ENCODE data around the gene AGBL4.

AGBL4 gene

DNA sequence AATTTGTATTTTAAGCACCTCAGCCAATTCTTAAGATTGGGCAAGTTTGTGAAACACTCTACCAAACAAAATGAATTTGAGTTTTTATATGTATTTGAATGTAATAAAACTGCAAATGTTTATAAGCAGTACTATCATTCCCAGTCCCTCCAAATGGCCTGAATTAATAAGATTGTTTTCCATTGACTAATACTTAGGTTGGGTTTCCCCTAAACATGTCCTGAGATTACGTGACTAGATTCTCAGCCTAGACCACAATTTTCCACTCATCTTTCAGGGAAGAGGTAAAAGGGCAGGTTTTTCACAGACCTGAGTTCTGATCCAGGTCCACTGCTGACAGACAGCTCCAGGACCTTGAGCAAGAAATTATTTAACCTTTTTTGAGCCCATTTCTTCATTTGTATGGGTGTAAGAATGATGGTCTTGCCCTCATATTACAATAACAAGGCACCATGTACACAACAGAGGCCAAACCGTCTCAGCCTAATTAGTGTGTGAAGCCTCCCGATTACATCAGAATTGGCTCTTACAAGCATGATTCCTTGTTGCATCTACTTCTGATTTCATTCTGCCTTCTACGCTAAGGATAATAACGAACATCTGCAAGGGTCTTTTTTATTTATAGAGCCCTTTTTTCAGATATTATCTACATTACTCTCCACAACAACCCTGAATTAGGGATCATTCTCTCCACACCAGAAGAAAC, 1298.3 kb downstream of the AGBL4 start:
- no peak for DNase-seq (ENCODE audit: low read depth)

DNA sequence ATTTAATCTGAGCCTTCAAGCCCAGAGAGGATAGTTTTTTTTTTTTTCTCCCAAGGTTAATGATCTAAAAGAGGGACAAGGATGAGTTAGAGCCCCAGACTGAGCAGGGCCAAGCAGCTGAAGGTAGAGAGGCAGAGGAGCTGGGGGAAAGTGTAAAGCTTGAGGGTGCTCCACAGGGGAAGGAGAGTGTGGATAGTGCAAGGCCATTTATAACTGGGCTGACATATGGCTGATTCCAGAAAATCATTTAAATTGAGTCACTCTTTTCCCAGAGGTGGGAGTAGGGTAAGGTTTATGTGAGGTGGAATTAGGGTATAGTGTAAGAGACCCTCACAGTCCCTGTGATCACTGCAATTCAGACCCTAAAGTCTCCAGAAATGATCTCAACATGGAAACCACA, 1302.8 kb downstream of the AGBL4 start:
- DNase-seq (ENCODE audit: low read depth) = no peak

DNA sequence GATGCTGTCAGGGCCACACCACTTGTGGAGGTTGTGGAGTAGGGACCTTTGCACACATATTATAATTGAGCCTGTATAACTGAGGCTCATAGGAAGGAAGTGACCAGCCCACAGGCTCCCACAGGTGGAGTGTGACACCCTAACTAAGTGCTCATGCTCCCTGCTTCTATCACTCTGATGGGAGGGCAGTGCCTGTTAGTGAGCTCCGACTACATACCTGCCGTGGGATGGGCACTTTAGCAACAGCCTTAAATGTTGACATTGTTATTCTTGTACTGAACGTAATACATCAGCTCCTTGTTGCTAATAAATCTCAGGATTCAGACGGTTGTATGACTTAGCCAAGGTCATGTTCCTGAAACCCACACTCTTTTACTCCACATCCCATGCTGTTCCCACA, 1305.0 kb downstream of the AGBL4 start:
- DNase-seq (ENCODE audit: low read depth) = no peak

DNA sequence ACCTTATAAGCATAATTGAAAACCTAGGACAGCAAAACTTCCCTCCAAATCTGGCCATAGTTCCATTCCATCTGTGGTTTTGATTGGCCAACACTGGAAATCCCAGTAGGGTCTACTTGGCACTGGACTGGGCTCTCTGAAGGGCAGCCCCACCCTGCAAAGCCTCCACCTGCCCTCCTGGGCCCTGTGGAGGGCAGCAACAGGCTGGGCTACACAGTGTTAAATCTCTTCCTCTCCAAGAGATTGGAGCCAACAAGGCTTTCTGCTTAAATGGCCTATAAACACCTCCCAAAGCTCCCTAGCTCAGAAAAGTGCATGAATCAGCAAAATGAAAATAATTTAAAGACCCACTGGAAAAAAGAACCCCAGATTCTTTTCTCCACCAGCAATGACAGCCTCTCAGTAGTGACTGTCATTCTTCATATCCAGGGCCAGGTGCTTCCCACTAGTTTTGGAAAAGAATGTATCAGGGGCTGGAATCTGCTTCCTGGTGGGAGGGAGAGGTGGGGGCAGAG, 1305.6 kb downstream of the AGBL4 start:
- DNase-seq (ENCODE audit: low read depth) = no peak

DNA sequence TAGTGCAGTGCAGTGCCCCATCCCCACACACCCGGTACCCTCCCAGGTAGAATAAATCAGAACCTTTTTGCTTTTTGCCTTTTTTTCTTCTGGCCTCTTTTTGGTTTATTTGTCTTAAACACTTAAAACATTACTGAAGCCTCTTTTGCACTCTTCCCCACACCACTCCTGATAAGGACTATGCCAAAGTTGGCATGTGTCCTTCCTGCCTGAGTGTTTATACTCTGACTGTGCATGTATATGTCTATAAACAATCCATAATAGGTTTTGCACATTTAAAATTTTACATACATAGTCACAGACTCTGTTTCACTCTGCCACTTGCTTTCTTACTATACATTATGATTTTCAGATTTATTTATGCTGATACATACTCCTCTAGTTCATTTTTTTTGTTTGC, 1306.7 kb downstream of the AGBL4 start:
- no peak for DNase-seq (ENCODE audit: low read depth)

DNA sequence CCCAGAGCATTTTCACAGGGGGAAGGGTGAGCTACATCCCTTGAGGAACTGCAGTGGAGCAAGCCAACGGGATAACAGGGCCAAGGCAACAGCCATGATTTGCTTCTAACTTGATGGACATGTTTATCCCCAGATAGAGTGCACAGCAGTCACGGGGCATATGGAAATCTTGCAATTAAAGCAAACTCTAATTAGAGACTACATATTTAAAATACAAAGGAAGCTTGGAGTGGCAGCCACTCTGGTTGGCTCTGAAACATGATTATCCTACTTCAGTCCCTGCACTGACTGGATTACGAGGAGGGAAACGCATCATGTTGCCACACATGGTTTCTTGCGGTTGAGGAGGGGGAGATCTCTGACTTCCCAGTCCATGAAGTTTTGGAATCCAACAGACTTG, 1307.8 kb downstream of the AGBL4 start:
- DNase-seq (ENCODE audit: low read depth) = no peak

DNA sequence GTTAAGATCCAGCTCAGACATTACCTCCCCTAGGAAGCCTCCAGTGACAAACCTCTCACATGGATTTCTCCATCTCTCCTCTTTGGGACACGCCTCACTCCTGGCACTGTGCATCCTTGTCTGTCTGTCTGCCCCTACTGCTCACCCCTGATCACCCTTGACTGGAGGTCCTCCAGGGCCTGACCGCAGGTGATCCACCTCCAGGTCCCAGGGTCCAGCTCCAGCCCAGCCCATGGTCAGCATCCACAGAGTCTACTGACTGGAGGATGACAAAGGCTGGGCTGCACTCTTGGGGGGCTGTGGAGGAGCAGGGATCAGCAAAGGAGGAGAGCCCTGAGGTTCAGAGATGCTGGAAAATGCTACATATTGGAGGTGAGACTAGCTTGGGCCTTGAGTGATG, 1312.8 kb downstream of the AGBL4 start:
- DNase-seq (ENCODE audit: low read depth) = no peak

DNA sequence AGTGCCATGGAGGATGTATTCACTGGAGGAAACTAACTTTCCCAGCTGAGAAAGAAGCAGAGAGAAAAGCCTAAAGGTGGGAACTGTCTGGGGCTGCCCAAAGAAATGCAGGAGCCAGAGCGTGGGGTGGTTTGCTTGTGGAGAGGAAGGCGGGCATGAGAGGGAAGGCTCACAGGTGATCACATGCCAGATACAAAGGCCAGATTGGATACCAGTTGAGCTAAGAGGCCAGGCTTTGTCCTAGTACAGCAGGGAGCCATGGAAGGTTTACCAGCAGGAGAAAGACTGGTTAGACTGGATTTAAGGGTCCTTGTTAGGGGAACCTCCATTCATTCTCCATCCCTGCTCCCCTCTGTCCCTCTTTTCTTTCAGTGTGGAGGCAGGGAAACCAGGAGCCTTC, 1313.4 kb downstream of the AGBL4 start:
- DNase-seq (ENCODE audit: low read depth) = no peak

DNA sequence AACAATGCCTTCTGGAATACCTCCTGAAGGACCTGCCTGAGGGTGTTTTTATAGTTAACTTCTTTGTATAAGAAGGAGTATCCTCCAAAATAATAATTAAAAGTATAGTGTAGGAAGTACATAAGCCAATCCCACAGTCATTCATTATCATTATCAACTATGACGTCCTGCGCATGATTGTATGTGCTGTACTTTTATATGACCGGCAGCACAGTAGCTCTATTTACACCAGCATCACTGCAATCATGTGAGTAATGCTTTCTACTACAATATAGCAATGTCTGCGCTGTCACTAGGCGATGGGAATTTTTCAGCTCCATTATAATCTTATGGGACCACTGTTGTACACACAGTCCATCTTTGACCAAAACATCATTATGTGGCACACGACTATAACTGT, 1319.0 kb downstream of the AGBL4 start:
- no peak for DNase-seq (ENCODE audit: low read depth)

DNA sequence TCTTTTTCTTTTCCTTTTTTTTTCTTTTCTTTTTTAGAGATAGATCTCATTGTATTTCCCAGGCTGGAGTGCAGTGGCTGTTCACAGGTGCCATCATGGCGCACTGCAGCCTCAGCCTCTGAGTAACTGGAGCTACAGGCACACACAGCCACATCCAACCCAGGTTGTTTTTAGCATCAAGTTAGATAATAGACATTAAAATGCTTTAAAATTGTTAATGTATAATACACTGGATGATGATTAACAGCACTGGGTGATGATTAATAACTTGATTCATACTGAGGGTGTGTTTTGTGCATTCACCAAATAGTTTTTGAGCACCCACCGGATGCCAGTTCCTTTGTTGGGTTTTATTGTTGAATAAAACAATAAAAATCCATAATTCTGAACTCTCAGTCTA, 1322.3 kb downstream of the AGBL4 start:
- no peak for DNase-seq (ENCODE audit: low read depth)

DNA sequence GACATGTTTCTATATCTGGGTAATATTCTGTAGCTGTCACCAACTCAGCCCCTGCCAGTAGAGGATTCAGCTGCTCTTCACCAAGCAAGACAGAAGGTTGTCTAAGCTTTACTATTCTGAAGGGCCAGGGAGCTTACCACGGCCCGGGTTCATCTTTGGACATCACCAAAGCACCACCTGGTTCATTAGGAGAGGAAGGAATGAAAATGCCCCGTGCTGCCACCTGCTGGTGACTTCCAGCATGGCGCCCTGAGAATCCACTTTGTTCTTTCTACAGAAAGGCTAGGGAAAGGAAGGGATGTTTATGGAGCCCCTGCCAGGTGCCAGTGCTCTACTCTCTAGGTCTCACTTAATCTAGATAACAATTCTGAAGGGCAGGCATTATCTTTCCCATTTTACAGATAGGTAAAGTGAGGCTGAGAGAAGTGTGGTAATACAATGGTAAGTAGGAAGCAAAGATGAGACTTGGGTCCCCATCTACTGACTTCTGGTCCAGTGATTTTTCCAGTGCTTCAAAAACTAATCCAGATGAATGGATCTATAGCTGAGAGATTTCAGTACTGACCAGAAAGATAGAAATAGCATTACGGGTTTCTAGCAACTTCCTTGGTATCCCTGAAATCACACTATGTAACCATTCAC, 1326.6 kb downstream of the AGBL4 start:
- DNase-seq (ENCODE audit: low read depth) = peak; percentile 33

DNA sequence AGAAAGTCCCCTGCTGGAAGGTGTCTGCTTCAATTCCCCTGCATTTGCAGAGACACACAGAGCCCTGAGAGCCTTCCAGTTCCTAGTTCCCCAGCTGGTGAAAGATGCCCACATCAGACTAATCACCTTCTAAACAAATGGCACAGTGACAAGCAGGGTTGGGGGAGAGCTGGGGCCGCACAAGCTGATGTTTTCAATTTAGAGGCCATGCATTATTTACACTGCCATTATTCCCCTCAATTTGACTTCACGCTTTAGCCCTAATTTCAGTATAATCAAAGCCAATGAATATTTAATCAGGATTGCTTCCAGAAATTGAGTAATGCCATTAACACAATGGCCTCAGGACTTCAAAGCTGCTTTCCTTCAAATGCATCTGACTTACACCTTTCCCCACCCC, 1328.6 kb downstream of the AGBL4 start:
- no peak for DNase-seq (ENCODE audit: low read depth)

DNA sequence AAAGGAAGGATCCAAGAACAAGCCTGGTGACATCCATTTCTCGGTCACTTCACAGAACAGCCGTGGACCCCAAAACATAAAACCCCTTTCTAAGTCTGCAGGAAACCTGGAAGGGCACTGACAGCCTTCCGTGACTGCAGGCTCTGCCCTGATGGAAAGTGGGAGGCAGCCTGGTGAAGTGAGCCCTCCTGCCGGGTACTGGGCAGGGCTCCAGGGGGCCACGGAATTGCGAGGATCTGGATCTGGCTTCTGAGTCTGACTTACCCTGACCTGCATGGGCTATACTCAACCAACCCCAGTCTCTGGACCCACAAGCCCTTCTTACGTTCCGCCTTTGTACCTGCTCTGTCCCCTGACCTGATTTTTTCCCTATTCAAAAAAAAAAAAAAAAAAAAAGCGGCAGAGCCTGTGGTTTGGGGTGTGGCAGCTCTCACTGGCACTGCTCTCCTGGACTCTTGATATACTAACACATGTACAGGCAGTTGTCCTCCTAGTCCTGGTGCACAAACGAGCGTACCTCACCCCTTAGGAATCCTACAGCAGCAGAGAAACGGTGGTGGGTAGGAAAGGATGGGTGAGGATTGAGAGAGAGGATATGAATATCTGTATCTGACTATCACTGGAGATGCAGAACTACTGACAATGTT, 1330.0 kb downstream of the AGBL4 start:
- no peak for DNase-seq (ENCODE audit: low read depth)

DNA sequence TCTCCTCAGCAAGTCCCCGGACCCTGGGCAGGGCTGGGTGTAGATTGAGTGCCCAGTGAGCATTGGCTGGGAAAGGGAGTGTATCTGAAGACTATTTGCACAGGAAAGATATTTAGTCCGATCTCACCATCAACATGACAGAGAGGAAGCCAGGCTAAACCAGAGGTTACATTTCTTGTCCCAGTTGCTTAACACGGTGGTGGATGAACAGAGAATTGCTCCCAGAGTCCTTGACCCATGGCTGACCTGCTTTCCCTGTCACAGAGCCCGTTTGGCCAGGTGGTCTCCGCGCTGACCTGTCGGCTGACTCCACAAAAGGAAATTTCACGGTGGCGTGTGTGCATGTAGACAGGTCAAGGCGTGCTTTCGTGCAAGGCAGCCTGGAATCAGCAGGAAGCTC, 1330.6 kb downstream of the AGBL4 start:
- no peak for DNase-seq (ENCODE audit: low read depth)

DNA sequence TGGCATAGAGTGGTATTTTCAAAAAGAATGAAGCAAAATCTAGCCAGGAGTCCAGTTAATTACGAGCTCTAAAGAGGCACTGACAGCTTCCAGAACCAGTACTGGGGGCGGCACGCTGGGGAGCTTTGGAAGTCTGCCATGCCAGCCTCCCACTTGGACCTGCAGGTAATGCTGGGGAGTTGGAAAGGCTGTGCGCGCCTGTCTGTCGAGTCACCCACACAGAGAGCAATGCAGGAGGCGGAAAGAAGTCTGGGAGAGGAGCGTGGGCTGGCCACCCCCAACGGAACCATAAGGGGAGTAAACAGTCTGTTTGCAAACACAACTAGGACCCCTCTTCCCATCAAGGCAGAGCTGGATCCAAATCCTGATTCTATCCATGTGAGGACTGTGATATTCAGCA, 1331.5 kb downstream of the AGBL4 start:
- no peak for DNase-seq (ENCODE audit: low read depth)

DNA sequence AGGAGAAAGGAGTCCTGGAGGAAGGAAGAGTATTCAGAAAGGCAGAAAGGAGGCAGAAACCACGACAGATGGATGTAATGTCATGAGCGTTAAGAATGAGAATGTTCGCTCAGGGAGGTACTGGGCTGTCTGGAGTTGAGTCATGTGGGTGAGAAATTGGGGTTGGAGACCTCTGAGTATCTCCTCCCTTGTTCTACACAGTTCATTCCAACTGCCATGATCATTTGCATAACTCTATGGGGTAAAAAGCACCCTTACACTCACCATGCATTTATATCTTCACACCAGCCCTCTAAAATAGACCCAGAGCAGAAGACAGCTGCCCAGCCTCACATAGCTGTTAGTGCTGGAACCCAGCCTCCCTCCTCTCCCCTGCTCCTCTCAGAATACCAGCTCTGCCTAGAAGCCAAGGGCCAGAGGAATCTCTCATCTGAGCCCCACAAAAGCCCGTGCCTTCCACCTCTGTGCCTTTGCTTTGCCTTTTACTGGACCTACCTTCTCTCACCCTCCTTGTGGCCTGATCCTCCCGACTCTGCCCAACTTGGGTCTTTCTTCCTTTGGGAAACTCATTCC, 1332.2 kb downstream of the AGBL4 start:
- no peak for DNase-seq (ENCODE audit: low read depth)

DNA sequence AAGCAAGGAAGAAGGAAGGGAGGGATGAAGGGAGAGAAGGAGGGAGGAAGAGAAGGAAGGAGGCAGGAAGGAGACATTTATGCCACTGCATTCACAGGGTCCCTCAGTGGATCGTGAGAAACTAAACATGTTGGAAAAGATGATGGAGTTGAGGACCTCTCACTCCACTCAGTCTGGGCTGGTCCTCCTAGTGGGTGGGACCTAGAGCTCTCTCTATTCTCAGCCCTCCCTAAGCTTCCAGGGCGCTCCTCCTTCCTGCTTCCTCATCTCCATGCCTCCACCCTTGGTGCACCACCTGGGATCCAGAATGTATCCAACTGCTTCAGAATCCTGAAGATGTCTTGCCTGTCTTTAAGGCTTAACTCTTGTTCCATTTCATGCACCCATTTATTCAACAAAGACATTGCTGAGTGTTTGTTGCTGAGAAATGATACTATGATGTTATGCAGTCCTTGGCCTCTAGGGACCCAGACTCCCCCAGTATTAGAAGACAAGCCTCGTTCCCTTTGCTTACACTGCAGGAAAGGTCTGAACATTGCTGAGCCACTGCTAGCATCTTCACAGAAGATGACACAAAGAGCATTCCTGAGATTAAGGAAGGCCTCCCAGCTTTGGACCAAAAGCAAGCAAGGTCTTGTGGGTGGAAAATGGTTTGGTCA, 1335.5 kb downstream of the AGBL4 start:
- DNase-seq (ENCODE audit: low read depth) = no peak

DNA sequence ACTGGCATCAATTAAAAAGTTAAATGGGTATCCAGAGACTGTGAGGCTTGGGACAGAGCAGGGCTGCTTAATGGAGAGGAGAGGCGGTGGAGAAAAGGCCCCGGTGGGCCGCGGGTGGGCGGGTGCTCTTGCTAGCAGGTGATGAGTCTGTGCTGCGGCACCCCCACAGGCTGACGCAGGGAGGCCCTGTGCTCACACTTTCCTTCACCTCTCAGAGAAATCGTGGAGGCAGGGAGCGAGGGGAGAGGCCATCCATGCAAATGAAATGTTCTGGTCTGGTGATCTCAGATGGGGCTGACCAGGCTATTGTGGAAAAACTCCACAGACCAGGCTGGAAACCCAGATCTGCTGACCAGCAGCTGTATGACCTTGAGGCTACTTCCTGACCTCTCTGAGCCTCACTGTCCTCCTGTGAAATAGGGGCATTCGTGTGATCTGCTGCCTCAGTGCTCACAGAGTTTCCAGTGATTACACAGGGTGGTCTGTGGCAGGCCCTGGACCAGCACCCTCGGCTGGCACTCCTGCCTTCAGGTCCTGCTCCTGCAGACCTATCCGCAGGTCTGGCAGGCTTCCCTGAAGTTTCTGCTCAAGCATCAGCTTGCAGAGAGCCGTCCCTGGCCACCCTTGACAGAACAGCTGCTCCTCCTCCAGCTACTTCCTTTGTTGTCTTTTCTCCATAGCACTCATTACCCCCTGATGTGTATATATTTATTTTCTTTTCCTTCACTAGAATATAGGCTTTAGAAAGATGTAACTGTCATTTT, 1336.3 kb downstream of the AGBL4 start:
- DNase-seq (ENCODE audit: low read depth) = no peak

DNA sequence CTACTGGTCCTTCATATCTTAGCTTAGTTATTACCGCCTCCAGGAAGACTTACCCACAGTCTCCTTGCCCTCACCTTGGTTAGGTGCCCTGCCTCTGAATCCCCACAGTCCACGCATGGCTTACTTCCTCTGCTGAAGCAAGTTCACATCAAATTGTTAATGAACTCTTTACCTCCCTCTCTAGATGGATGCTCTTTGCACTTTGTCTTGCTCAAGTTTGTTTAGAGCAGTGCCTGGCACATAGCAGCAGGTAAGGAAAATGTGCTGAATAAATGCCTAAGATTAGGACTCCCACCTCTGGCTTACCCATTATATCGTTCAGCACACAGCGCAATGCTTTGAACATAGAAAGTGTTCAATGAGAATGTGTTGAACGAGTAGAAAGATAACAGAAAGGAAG, 1337.6 kb downstream of the AGBL4 start:
- no peak for DNase-seq (ENCODE audit: low read depth)

DNA sequence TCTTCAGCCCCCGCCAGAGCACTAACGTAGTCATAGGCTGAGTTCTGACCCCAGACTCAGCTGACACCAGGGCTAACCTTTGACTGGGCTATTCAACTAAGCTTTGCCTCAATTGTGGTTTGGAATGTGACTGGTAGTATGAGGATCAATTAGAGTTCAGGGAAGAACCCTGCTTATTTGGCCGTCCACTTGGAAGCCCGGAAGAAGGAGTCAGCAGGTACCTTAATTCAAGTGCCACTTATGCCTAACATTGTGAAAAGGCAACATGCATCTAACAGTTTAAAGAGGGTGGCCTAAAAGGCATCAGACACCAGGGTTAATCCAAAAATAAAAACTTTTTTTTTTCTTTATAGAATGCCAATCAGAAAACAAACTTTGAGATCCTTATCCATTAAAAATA, 1339.4 kb downstream of the AGBL4 start:
- DNase-seq (ENCODE audit: low read depth) = no peak

DNA sequence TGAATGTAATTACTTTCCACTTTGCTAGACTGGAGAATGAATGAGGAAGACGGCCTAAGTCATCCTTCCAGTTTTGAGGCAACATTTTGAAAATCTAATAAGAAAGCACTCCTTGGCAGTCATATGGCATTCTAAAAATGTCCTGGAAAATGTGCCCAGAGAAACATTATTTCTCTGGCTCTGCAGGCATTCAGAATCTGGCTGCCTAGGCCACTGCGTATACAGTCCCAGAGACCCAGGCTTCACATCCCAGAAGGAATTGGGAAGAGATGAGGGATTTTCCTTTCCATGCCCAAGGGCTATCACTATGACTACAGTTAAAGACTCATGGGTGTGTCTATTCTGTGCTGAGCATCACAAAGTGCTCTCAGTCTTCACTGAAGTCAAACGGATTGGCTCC, 1339.9 kb downstream of the AGBL4 start:
- DNase-seq (ENCODE audit: low read depth) = no peak
